Spleen (tissue), 11 donors: Measurements from ENCODE around the gene TMEM140. TPM values are rescaled to one million over a fixed set of nuclear protein-coding genes. Genes with fewer than 3 reads are reported as not detected.
A peak's percentile ranks its signal among the peaks of the same experiment; 100 is the strongest.

ENCODE experiments used
- DNase-seq: peaks from one replicate; pipeline ENCODE4 v3.0.0-alpha.2; 2020
- H3K27ac ChIP-seq, 8 donors: fragments of 200-600 bp; sonication (generic) in 7 of 8; 1 replicate in 4 of 8; 2 replicates in 4 of 8; pipeline versions ENCODE4 v1.5.0 to v1.8.0; 2016 to 2021; ENCODE audit warnings: inconsistent platforms in 4 of 8, mild to moderate bottlenecking in 4 of 8, moderate library complexity in 1 of 8
- H3K27me3 ChIP-seq, 7 donors: fragments of 200-600 bp; sonication (generic) in 6 of 7; replicated peaks in 1 of 7; 1 replicate in 4 of 7; 2 replicates in 3 of 7; pipeline versions ENCODE4 v1.5.0 to v1.8.0; 2016 to 2021; ENCODE audit warnings: inconsistent platforms in 3 of 7, mild to moderate bottlenecking in 1 of 7
- H3K36me3 ChIP-seq, 6 donors: fragments of 200-600 bp; sonication (generic) in 5 of 6; 1 replicate in 4 of 6; 2 replicates in 2 of 6; pipeline versions ENCODE4 v1.5.0 to v1.8.0; 2016 to 2021; ENCODE audit warnings: inconsistent platforms in 2 of 6
- H3K4me1 ChIP-seq, 6 donors: fragments of 200-600 bp; sonication (generic) in 5 of 6; 1 replicate in 3 of 6; 2 replicates in 3 of 6; pipeline versions ENCODE4 v1.5.0 to v1.8.0; 2016 to 2021; ENCODE audit warnings: inconsistent platforms in 3 of 6
- H3K4me3 ChIP-seq, 8 donors: fragments of 200-600 bp; sonication (generic) in 7 of 8; 1 replicate in 4 of 8; 2 replicates in 4 of 8; pipeline versions ENCODE4 v1.5.0 to v1.8.0; 2016 to 2021; ENCODE audit warnings: inconsistent platforms in 4 of 8, mild to moderate bottlenecking in 4 of 8, moderate library complexity in 2 of 8
- H3K9me3 ChIP-seq, 8 donors: fragments of 200-600 bp; sonication (generic) in 7 of 8; 1 replicate in 4 of 8; 2 replicates in 4 of 8; pipeline versions ENCODE4 v1.5.0 to v1.8.0; 2016 to 2021; ENCODE audit warnings: inconsistent platforms in 4 of 8
- CTCF ChIP-seq, 11 experiments: fragments of 200-600 bp in 7 of 11; fragments of 450-650 bp in 4 of 11; sonication (generic) in 4 of 11; IDR thresholded peaks in 8 of 11; conservative IDR thresholded peaks in 3 of 11; 1 replicate in 7 of 11; 2 replicates in 4 of 11; pipeline versions ENCODE4 v1.4.0 to v1.8.0; 2016 to 2021; ENCODE audit warnings: antibody characterized with exemption in 11 of 11, inconsistent platforms in 4 of 11, mild to moderate bottlenecking in 1 of 11
- POLR2A ChIP-seq, 3 donors: fragments of 450-650 bp; IDR thresholded peaks; one replicate each; pipeline ENCODE4 v1.5.1; 2017; ENCODE audit warnings: antibody characterized with exemption in 3 of 3, mild to moderate bottlenecking in 1 of 3
- POLR2AphosphoS5 ChIP-seq, 3 donors: sonication (generic); formaldehyde crosslinking; IDR thresholded peaks; one replicate each; pipeline ENCODE4 v1.5.1; 2017; ENCODE audit warnings: antibody characterized with exemption in 3 of 3
- WGBS, 5 donors: extraction: QIAGEN DNeasy Blood & Tissue Kit in 3 of 5; methylation state at CpG; one replicate each; pipeline versions ENCODE4 v1.1.5 to v1.1.7; 2013 to 2018; 5-methylcytosine and 5-hydroxymethylcytosine counted together
- intact Hi-C: fragments of 100-400 bp; cut with DNase I; formaldehyde crosslinking; loops from one replicate; pipeline ENCODE4 v1.15.0; 2023; ENCODE audit warnings: low total_unique reads
- polyA plus RNA-seq, 3 donors: library from polyadenylated mRNA; stranded (reverse); fragments of 200-250 nt; gene quantifications; one replicate each; pipeline ENCODE4 v1.2.1, GENCODE V29; 2013
- total RNA-seq, 7 donors: library from RNA; depleted of rRNA in 3 of 7; stranded (reverse); fragments of >200 nt in 3 of 7; fragmentation: NEBNext Ultra II Directional in 4 of 7; extraction: Animal tissue kit (Norgen Biotek cat#: 25700) in 4 of 7; gene quantifications; one replicate each; pipeline versions ENCODE4 v1.1.0 to v1.2.1, GENCODE V29; 2016 to 2021
- donor health status: healthy with polysubstance abuse.
- donor health status: DM: no; HTN: no; CAD: no; lungs with moderate emphysema.
- donor health status: DM: no; HTN: no; CAD: no.
- donor health status: Bipolar disorder and iron deficiency.
- donor health status: healthy.
- donor health status: DM: no; HTN: no; CAD: no.
- donor health status: DM: yes; HTN: yes; CAD: no.

TMEM140 gene
- total and polyA plus RNA-seq, 10 donors, result 7.0 to 76.1 (median 43.4) TPM

GRCh38 chr7:135164357-135165061, 16.6 kb downstream of the TMEM140 start:
- DNase-seq, result peak; percentile 84
- no peak overlapping the region for H3K4me3 ChIP-seq
- peaks cover 75 to 91% (median 86%) of the 10 kb centered on the region in 6 donors for H3K4me1 ChIP-seq
- peak overlapping the region; percentile 46 to 100 (median 96) for H3K27ac ChIP-seq
- intact Hi-C loops, result loop anchor here (10.0 kb wide), 1 partner anchor 180 kb away; the partner anchor contains the start of gene AGBL3
- peaks cover 0 to 6% (median 0%) of the 10 kb centered on the region in 8 donors for H3K9me3 ChIP-seq
- H3K36me3 ChIP-seq, result peaks cover 0 to 76% (median 29%) of the 10 kb centered on the region in 6 donors
- 70 to 80% (median 76%) methylated on average over 15 to 18 of the region's 18 CpGs for WGBS, 5 donors
- TF ChIP-seq POLR2A (IDR thresholded peaks at IDR 0.05) (no peak), POLR2AphosphoS5 (IDR thresholded peaks at IDR 0.05) (peak; percentile 27 to 77 (median 69)), CTCF (IDR thresholded peaks at IDR 0.05 in 8 of 11, conservative IDR thresholded peaks at IDR 0.05 in 3 of 11) (peak in 2 of 11 experiments; percentile 15 to 19)
- H3K27me3 ChIP-seq, result no peaks in the 10 kb centered on the region

GRCh38 chr7:135165862-135166261, 18.0 kb downstream of the TMEM140 start:
- peak overlapping the region in 1 of 8 donors; percentile 79 for H3K4me3 ChIP-seq

GRCh38 chr7:135166338-135166990, 18.6 kb downstream of the TMEM140 start:
- peaks cover 0 to 6% (median 0%) of the 10 kb centered on the region in 8 donors for H3K9me3 ChIP-seq
- peaks cover 62 to 85% (median 80%) of the 10 kb centered on the region in 6 donors for H3K4me1 ChIP-seq
- peak overlapping the region; percentile 64 to 100 (median 96) for H3K27ac ChIP-seq
- H3K4me3 ChIP-seq, result peak overlapping the region in 1 of 8 donors; percentile 79
- intact Hi-C loops, result loop anchor here (10.0 kb wide), 1 partner anchor 182 kb away; the partner anchor contains the start of gene AGBL3
- peaks cover 0 to 76% (median 29%) of the 10 kb centered on the region in 6 donors for H3K36me3 ChIP-seq
- WGBS, 5 donors, result 38 to 52% (median 44%) methylated on average over 14 to 18 of the region's 18 CpGs
- peak; percentile 88 for DNase-seq
- no peaks in the 10 kb centered on the region for H3K27me3 ChIP-seq
- TF ChIP-seq POLR2AphosphoS5 (IDR thresholded peaks at IDR 0.05), result peak; percentile 81 to 86 (median 84)
- TF ChIP-seq POLR2A (IDR thresholded peaks at IDR 0.05), result peak in 1 of 3 donors; percentile 9
- TF ChIP-seq CTCF (IDR thresholded peaks at IDR 0.05 in 8 of 11, conservative IDR thresholded peaks at IDR 0.05 in 3 of 11), result no peak

More at GRCh38 chr7:135165862-135166261, 18.0 kb downstream of the TMEM140 start:
- Histone ChIP-seq H3K27me3 (no peaks in the 10 kb centered on the region), H3K9me3 (peaks cover 0 to 6% (median 0%) of the 10 kb centered on the region in 8 donors), H3K36me3 (peaks cover 0 to 76% (median 29%) of the 10 kb centered on the region in 6 donors), H3K4me1 (peaks cover 64 to 85% (median 80%) of the 10 kb centered on the region in 6 donors), H3K27ac (peak overlapping the region; percentile 64 to 100 (median 96))
- WGBS, 5 donors, result 70 to 83% (median 75%) methylated on average over 4 of the region's 4 CpGs
- TF ChIP-seq CTCF (IDR thresholded peaks at IDR 0.05 in 8 of 11, conservative IDR thresholded peaks at IDR 0.05 in 3 of 11), result no peak
- DNase-seq, result no peak
- intact Hi-C loops, result loop anchor here (10.0 kb wide), 1 partner anchor 181 kb away; the partner anchor contains the start of gene AGBL3
